GM12872 (cell line): ENCODE data around the gene HS6ST2.

ENCODE experiments used
- CTCF ChIP-seq: IDR thresholded peaks from 3 replicates; pipeline ENCODE4 v1.5.1; 2011; ENCODE audit warnings: low read depth, mild to moderate bottlenecking, low read length, moderate library complexity; ENCODE audit not compliant: insufficient read depth

The HS6ST2 gene

GRCh38 chrX:132710656-132711155 is 247.7 kb downstream of the HS6ST2 start:
- no peak for TF ChIP-seq CTCF

DNA sequence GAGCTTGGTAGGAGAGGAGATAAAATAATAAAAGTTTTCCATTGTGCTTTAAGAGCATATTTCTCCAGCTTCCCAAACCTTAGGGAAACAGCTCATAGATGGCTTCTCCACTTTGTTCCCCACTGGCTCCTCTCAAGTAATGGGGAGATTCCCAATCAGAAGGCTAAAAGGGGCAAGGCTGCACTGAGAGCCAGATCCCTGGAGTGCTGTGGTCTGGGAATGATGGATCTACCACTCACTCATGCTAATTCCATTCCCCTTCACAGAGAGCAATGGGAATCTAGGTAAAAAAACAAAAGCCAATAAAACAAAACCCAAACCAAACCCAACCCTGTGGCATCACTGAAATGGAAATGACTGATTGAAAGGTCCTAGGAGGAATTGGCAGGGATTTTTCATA is 249.9 kb downstream of the HS6ST2 start:
- no peak for TF ChIP-seq CTCF

GRCh38 chrX:132704769-132705168 is 253.7 kb downstream of the HS6ST2 start:
- no peak for TF ChIP-seq CTCF

- no peak for TF ChIP-seq CTCF
These were observed 264.0 kb downstream of the HS6ST2 start for GRCh38 chrX:132694382-132694781.

DNA sequence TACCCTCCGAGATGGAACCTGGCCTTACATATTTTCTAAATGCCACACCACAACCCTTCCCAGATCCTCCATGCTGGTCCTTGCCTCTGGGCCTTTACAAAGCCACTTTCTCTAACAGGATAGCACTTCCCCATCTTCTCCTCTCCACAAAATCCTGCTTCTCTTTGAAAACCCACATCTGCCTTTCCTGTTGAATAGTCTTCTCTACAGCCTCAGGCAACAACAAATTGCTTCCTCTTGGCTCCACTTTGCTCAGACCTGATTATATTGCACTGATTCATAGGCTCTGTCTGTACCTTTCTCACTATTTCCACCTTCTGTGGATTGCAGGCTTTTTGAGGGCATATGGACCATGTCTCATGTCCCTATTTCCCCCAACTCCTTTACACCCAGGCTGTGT is 265.9 kb downstream of the HS6ST2 start:
- TF ChIP-seq CTCF, result no peak

GRCh38 chrX:132692066-132692465 is 266.4 kb downstream of the HS6ST2 start:
- no peak for TF ChIP-seq CTCF

DNA sequence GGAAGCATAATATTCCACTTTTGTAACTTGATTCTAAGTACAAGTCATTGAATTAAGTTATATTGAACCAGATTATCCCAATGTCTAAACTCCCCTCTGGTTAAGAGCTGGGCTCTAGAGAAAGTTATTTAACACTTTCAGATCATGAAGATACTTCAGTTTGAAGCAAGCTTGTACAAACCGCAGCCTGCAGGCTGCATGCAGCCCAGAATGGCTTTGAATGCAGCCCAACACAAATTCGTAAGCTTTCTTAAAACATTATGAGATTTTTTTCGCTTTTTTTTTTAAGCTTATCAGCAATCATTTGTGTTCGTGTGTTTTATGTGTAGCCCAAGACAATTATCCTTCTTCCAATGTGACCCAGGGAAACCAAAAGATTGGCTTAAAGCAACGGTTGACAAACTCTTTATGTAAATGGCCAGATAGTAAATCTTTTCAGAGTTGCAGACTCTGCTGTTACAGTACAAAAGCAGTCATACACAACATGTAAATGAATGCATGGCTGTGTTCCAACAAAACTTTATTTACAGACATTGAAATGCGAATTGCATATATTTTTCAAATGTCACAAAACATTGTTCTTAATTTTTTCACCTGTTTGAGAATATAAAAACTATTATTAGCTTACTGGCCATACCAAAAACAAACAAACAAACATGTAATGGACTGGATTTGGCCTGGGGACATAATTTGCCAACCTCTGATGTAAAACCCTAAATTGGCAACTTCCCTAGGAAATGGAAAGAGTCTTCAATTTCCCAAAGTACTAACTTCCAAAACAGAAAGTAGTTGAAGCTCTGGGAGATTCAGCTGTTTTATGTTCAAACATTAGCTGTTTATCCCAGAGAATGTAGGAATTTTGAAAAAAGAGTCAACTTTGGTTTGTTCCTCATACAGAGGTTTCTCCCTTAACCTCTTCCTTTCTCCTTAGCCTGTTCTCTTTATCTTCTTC is 268.5 kb downstream of the HS6ST2 start:
- no peak for TF ChIP-seq CTCF
